Osteoblast (primary cell): ENCODE measurements around the gene KRT80. TPM values are rescaled to one million over a fixed set of nuclear protein-coding genes. Genes with fewer than 3 reads are reported as not detected.

Experiments used
- DNase-seq: peaks from one replicate; pipeline ENCODE4 v3.0.0; 2011; ENCODE audit warnings: low spot score, mixed read lengths; ENCODE audit not compliant: insufficient read length; ENCODE audit errors: missing footprints
- H2AFZ ChIP-seq: 2 replicates; pipeline ENCODE4 v1.6.0; 2011; ENCODE audit warnings: mild to moderate bottlenecking, low read length
- H3K27ac ChIP-seq: 2 replicates; pipeline ENCODE4 v1.5.1; 2011; ENCODE audit warnings: mild to moderate bottlenecking, low read depth, low read length, moderate library complexity
- H3K27me3 ChIP-seq: 2 replicates; pipeline ENCODE4 v1.6.0; 2012; ENCODE audit warnings: mild to moderate bottlenecking, control low read depth, inconsistent platforms, low read length, moderate library complexity; ENCODE audit not compliant: insufficient read depth
- H3K36me3 ChIP-seq: 2 replicates; pipeline ENCODE4 v1.5.1; 2011; ENCODE audit warnings: mild to moderate bottlenecking, low read length, control low read depth, moderate library complexity; ENCODE audit not compliant: insufficient read depth
- H3K4me1 ChIP-seq: 2 replicates; pipeline ENCODE4 v1.5.1; 2011; ENCODE audit warnings: mild to moderate bottlenecking, low read length, control low read depth, moderate library complexity; ENCODE audit not compliant: insufficient read depth
- H3K4me2 ChIP-seq: 2 replicates; pipeline ENCODE4 v1.6.0; 2011; ENCODE audit warnings: mild to moderate bottlenecking, low read length; ENCODE audit not compliant: insufficient read depth
- H3K4me3 ChIP-seq: fragments of 200-600 bp; sonication (generic); 3 replicates; pipeline ENCODE4 v1.5.1; 2012; ENCODE audit warnings: mild to moderate bottlenecking, low read length, inconsistent platforms; ENCODE audit not compliant: insufficient read depth
- H3K79me2 ChIP-seq: 2 replicates; pipeline ENCODE4 v1.6.0; 2012; ENCODE audit warnings: mild to moderate bottlenecking, low read length, control low read depth, inconsistent platforms; ENCODE audit not compliant: insufficient read depth
- H3K9me3 ChIP-seq: 2 replicates; pipeline ENCODE4 v1.5.1; 2011; ENCODE audit warnings: low read depth, low read length, control low read depth
- H4K20me1 ChIP-seq: 2 replicates; pipeline ENCODE4 v1.6.0; 2012; ENCODE audit warnings: mild to moderate bottlenecking, low read length, control low read depth; ENCODE audit not compliant: insufficient read depth
- CTCF ChIP-seq: IDR thresholded peaks from 2 replicates; pipeline ENCODE4 v1.5.1; 2011; ENCODE audit warnings: mild to moderate bottlenecking, low read depth, low read length, moderate library complexity; ENCODE audit errors: extremely low read depth
- total RNA-seq: library from RNA; depleted of rRNA; stranded (reverse); fragments of >200 nt; gene quantifications from 2 replicates; pipeline ENCODE4 v1.2.3, GENCODE V29; 2012

KRT80 gene
- total RNA-seq, 1 donor: 0.72 TPM

DNA sequence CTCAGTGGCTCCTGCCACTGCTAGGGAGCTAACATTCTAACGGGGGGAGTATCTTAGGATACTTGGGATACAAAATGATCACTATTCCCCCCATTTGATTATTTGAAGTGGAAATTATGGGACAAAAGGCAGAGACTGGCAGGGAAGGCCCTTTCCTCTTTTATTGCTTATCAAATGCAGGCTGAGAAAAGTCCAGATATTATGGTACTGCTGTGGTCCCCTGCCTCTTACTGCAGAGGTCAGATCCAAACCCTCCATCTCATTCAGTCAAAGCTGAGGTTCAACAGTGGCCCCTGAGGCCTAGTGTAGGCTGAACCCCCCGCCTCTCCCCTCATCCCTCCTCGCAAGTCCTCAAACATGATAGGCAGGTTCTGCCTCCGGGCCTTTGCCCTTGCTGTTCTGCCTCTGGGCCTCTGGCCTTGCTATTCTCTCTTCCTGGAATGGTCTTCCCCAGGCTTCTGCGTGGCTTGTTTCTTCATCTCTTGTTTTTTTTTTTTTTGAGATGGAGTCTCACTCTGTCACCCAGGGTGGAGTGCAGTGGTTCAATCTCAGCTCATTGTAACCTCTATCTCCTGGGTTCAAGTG, 34.2 kb downstream of the KRT80 start:
- no peaks in the 10 kb centered on the region for H3K36me3 ChIP-seq
- H3K4me2 ChIP-seq: no peak overlapping the region
- H3K4me1 ChIP-seq: peaks cover 2% of the 10 kb centered on the region
- H3K27me3 ChIP-seq: no peaks in the 10 kb centered on the region
- H4K20me1 ChIP-seq: no peaks in the 10 kb centered on the region
- no peak overlapping the region for H2AFZ ChIP-seq
- peak; percentile 3 for DNase-seq
- H3K79me2 ChIP-seq: no peaks in the 10 kb centered on the region
- H3K9me3 ChIP-seq: no peaks in the 10 kb centered on the region
- TF ChIP-seq CTCF: no peak
- H3K4me3 ChIP-seq: no peak overlapping the region
- H3K27ac ChIP-seq: no peak overlapping the region

GRCh38 chr12:52156757-52157565, 34.9 kb downstream of the KRT80 start:
- peak; percentile 93 for DNase-seq
- Histone ChIP-seq H3K27ac (no peak overlapping the region), H3K36me3 (no peaks in the 10 kb centered on the region), H3K4me3 (no peak overlapping the region), H3K9me3 (no peaks in the 10 kb centered on the region), H3K79me2 (no peaks in the 10 kb centered on the region), H3K27me3 (no peaks in the 10 kb centered on the region), H2AFZ (no peak overlapping the region), H3K4me2 (no peak overlapping the region), H4K20me1 (no peaks in the 10 kb centered on the region), H3K4me1 (peaks cover 5% of the 10 kb centered on the region)
- peak; percentile 93 for TF ChIP-seq CTCF

DNA sequence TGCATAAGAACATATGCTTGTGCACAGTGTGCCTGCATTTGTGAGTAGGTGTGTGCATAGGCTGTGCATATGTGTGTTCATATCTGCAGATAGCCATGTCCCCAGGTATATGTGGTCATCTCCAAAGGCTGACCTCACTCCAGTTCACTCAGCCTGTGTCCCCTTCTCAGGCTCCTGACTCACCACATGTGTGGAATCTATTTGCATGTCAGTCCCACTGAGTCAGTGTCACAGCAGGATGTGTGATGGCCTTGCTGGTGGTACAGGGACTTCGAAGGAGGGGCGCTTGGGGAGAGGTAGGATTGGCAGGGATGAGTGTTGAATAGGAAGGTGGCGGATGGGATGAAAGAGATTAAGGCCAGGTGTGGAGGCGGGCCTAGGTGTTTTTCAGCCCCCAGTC, 35.5 kb downstream of the KRT80 start:
- H4K20me1 ChIP-seq: no peaks in the 10 kb centered on the region
- no peak overlapping the region for H3K27ac ChIP-seq
- no peaks in the 10 kb centered on the region for H3K79me2 ChIP-seq
- no peak overlapping the region for H2AFZ ChIP-seq
- H3K9me3 ChIP-seq: no peaks in the 10 kb centered on the region
- no peak for TF ChIP-seq CTCF
- no peak overlapping the region for H3K4me3 ChIP-seq
- H3K27me3 ChIP-seq: no peaks in the 10 kb centered on the region
- H3K4me2 ChIP-seq: no peak overlapping the region
- no peaks in the 10 kb centered on the region for H3K36me3 ChIP-seq
- peaks cover 7% of the 10 kb centered on the region for H3K4me1 ChIP-seq
- DNase-seq: no peak

GRCh38 chr12:52155048-52155868, 36.6 kb downstream of the KRT80 start:
- no peaks in the 10 kb centered on the region for H3K27me3 ChIP-seq
- no peak overlapping the region for H3K27ac ChIP-seq
- no peaks in the 10 kb centered on the region for H3K36me3 ChIP-seq
- no peak for TF ChIP-seq CTCF
- no peak overlapping the region for H2AFZ ChIP-seq
- no peaks in the 10 kb centered on the region for H3K79me2 ChIP-seq
- no peak overlapping the region for H3K4me2 ChIP-seq
- no peaks in the 10 kb centered on the region for H3K9me3 ChIP-seq
- H3K4me1 ChIP-seq: peaks cover 7% of the 10 kb centered on the region
- DNase-seq: peak; percentile 72
- H3K4me3 ChIP-seq: no peak overlapping the region
- H4K20me1 ChIP-seq: no peaks in the 10 kb centered on the region
